ENCODE results near the gene FURIN. TPM values are rescaled to one million over a fixed set of nuclear protein-coding genes. Genes with fewer than 3 reads are reported as not detected.
"Not testable (repeated sequence)": the region's sequence is repeated elsewhere in the genome, so short reads cannot be mapped to it uniquely, and the experiment has no call there.

FURIN gene
- total RNA-seq, 1 donor from 2014 or later, result 42.7 TPM

DNA sequence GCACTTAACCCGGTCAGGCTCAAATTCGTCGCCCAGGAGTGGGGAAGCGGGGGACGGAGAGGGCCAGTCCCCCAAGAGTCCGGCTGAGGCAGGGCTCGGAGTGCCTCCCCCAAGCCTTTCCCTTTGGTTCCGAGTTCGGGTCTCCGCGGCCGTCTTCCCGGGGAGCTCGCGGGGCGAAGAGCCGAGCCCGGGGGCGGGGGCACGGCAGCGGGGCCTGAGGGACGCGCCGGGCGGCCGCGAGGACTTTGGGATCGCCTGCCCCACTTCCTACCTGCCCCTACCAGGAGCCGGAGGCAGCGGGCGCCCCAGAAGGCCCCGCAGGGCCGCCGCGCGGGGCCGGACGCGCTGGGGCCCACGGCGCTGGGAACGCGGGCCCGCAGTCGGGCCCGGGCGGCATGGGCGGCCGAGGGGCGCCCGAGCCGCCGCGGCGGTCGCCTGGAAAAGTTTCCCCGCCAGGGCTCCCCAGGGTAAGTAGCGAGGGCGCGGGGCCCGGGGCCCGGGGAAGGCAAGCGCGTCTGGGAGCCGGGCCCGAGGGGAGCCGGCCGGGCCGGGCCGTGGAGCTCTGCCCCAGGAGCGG, 2.8 kb downstream of the FURIN start:
- peak overlapping the region; percentile 93 for H3K4me3 ChIP-seq
- H3K27ac ChIP-seq (replicated peaks), result peak overlapping the region; percentile 98
- no peaks in the 10 kb centered on the region for H3K9me3 ChIP-seq (replicated peaks)
- H3K4me1 ChIP-seq, result peaks cover 74% of the 10 kb centered on the region
- TF ChIP-seq, protein P1, sequence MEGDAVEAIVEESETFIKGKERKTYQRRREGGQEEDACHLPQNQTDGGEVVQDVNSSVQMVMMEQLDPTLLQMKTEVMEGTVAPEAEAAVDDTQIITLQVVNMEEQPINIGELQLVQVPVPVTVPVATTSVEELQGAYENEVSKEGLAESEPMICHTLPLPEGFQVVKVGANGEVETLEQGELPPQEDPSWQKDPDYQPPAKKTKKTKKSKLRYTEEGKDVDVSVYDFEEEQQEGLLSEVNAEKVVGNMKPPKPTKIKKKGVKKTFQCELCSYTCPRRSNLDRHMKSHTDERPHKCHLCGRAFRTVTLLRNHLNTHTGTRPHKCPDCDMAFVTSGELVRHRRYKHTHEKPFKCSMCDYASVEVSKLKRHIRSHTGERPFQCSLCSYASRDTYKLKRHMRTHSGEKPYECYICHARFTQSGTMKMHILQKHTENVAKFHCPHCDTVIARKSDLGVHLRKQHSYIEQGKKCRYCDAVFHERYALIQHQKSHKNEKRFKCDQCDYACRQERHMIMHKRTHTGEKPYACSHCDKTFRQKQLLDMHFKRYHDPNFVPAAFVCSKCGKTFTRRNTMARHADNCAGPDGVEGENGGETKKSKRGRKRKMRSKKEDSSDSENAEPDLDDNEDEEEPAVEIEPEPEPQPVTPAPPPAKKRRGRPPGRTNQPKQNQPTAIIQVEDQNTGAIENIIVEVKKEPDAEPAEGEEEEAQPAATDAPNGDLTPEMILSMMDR (IDR thresholded peaks at IDR 0.05; ENCODE audit: borderline replicate concordance), result no peak
- peaks cover 8% of the 10 kb centered on the region for H3K36me3 ChIP-seq
- peak; percentile 42 for DNase-seq
- no peaks in the 10 kb centered on the region for H3K27me3 ChIP-seq (ENCODE audit: low read depth)
- intact Hi-C loops (cut with micrococcal nuclease), result loop anchor here (10.0 kb wide), 1 partner anchor 56 kb away; no protein-coding TSS in a partner anchor

- H3K4me3 ChIP-seq, result peak overlapping the region; percentile 93
- no peaks in the 10 kb centered on the region for H3K27me3 ChIP-seq (ENCODE audit: low read depth)
- DNase-seq, result no peak
- TF ChIP-seq, protein P1 (IDR thresholded peaks at IDR 0.05; ENCODE audit: borderline replicate concordance), result no peak
- peaks cover 15% of the 10 kb centered on the region for H3K36me3 ChIP-seq
- H3K4me1 ChIP-seq, result peaks cover 67% of the 10 kb centered on the region
- H3K27ac ChIP-seq (replicated peaks), result peak overlapping the region; percentile 98
- H3K9me3 ChIP-seq (replicated peaks), result no peaks in the 10 kb centered on the region
- intact Hi-C loops (cut with micrococcal nuclease), result loop anchor here (10.0 kb wide), 1 partner anchor 57 kb away; no protein-coding TSS in a partner anchor
These were observed 3.5 kb downstream of the FURIN start for GRCh38 chr15:90871716-90872485.

DNA sequence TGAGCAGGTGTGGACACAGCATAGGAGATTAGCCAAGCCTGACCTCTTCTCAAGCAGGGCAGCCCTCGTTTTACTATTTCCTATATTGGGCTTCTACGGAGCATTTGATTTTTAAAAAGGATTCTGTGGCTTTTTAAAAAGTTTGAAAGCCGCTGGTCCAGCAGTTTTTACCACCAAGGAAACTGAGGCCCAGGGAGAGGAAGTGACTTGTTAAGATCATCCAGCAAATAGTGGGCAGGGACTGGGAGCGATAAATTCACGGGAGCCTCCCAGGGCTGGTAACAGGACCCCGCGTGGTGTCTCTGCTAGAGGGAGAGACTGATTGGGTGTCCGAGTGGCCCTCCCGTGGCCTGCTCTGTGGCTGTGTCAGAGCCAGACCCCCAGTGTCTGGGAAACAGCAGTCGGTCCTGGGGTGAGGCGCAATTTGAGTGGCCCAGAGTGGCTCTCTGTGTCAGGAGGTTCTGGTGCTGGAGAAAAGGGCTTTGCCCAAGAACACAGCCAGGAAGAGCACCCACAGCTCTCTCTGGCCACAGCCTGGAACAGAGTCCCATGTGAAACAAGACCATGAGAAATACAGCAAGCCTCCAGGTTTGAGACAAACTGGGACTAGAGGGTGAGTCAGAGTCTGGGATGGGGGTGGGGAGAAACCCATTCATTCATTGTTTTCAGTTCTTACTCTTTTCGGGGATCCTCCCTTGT, 4.2 kb downstream of the FURIN start:
- Histone ChIP-seq H3K4me1 (peaks cover 67% of the 10 kb centered on the region), H3K27me3 (ENCODE audit: low read depth) (no peaks in the 10 kb centered on the region), H3K9me3 (replicated peaks) (no peaks in the 10 kb centered on the region), H3K27ac (replicated peaks) (peak overlapping the region; percentile 98), H3K36me3 (peaks cover 22% of the 10 kb centered on the region), H3K4me3 (peak overlapping the region; percentile 93)
- TF ChIP-seq, protein P1 (IDR thresholded peaks at IDR 0.05; ENCODE audit: borderline replicate concordance), result no peak
- DNase-seq, result no peak
- intact Hi-C loops (cut with micrococcal nuclease), result loop anchor here (10.0 kb wide), 1 partner anchor 58 kb away; no protein-coding TSS in a partner anchor

DNA sequence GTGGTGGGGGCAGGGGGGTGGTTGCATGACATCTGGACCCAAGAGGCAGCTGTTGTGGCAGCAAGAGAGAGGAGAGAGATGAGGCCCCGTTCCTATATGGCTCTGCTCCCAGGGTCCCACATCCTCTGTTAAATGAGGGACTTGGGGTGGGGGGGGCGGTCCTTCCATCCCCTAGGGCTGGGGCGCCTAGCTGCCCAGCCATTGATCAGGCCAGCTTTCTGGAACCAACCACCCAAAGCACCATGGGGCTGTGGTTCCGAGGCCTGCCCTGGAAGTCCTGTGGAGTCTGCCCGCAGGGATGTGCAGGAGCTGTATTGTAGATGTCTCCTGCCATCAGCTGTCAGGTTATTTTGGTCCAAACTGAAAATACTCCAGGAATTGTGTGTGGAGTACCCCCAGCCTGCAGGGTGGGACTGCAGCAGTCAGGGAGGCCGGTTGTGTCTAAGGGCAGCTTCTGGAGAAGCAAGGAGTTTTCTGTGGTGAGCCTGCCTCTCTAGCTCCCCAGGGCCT, 5.2 kb downstream of the FURIN start:
- intact Hi-C loops (cut with micrococcal nuclease), result loop anchor here (10.0 kb wide), 1 partner anchor 59 kb away; no protein-coding TSS in a partner anchor
- H3K27ac ChIP-seq (replicated peaks), result peak overlapping the region; percentile 98
- H3K9me3 ChIP-seq (replicated peaks), result no peaks in the 10 kb centered on the region
- TF ChIP-seq, protein P1 (IDR thresholded peaks at IDR 0.05; ENCODE audit: borderline replicate concordance), result no peak
- DNase-seq, result no peak
- peaks cover 60% of the 10 kb centered on the region for H3K4me1 ChIP-seq
- no peaks in the 10 kb centered on the region for H3K27me3 ChIP-seq (ENCODE audit: low read depth)
- peak overlapping the region; percentile 93 for H3K4me3 ChIP-seq
- peaks cover 31% of the 10 kb centered on the region for H3K36me3 ChIP-seq

DNA sequence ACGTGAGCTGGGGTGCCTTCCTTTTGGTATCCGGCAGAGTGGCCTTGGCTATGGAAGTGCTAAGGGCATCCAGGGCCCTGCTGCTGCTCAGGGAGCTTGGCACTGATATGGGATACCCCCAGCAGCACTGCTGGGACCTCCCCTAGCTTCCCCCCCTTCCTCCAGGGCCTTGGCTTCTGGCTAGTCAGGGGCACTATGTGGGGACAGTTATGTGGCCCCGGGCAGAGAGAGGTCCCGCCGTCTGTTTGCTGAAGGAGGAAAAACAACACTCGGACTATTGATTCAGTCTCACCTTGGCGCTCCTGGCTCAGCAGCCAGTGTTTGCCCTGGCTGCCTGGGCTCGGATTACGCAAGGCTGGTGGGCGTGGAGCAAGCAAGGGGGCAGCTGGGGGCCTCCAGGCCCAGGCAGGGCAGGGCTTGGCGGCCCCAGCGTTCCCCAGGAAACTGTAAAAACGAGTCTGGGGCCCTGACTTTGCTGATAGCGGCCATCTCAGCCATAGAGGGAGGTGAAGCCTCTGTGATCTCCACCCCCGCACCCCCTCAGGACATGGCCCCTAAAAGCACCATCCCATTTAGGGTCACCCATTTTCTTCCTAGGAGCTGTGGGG, 5.7 kb downstream of the FURIN start:
- intact Hi-C loops (cut with micrococcal nuclease), result loop anchor here (10.0 kb wide), 1 partner anchor 59 kb away; no protein-coding TSS in a partner anchor
- Histone ChIP-seq H3K4me1 (peaks cover 54% of the 10 kb centered on the region), H3K4me3 (peak overlapping the region; percentile 93), H3K27me3 (ENCODE audit: low read depth) (no peaks in the 10 kb centered on the region), H3K36me3 (peaks cover 37% of the 10 kb centered on the region), H3K9me3 (replicated peaks) (no peaks in the 10 kb centered on the region), H3K27ac (replicated peaks) (peak overlapping the region; percentile 98)
- no peak for DNase-seq
- TF ChIP-seq, protein P1 (IDR thresholded peaks at IDR 0.05; ENCODE audit: borderline replicate concordance), result no peak

GRCh38 chr15:90874986-90875385, 6.6 kb downstream of the FURIN start:
- peaks cover 46% of the 10 kb centered on the region for H3K36me3 ChIP-seq
- H3K27me3 ChIP-seq (ENCODE audit: low read depth); DNase-seq; H3K27ac ChIP-seq (replicated peaks); H3K4me3 ChIP-seq; H3K9me3 ChIP-seq (replicated peaks): not testable (repeated sequence)
- intact Hi-C loops (cut with micrococcal nuclease), result loop anchor here (10.0 kb wide), 1 partner anchor 60 kb away; no protein-coding TSS in a partner anchor
- peaks cover 46% of the 10 kb centered on the region for H3K4me1 ChIP-seq

Data from left ventricle myocardium inferior (tissue), 1 donor.